ENCODE data around the gene ZSCAN23. TPM values are rescaled to one million over a fixed set of nuclear protein-coding genes. Genes with fewer than 3 reads are reported as not detected.

ZSCAN23 gene
- total and polyA plus RNA-seq, 7 donors = 0.08 to 0.75 (median 0.26) TPM; not detected in 1

- no peak for DNase-seq
- no peaks in the 10 kb centered on the region for H3K4me1 ChIP-seq
- no peaks in the 10 kb centered on the region for H3K9me3 ChIP-seq
- 26 to 31% (median 26%) methylated on average over 8 of the region's 8 CpGs for WGBS, 3 donors
- H3K36me3 ChIP-seq (ENCODE audit: insufficient read depth in 1 of 2, low read depth in 1 of 2) = no peaks in the 10 kb centered on the region
- ATAC-seq = no peak
- intact Hi-C loops (cut with DNase I) = no loop called here
- H3K27ac ChIP-seq = no peak overlapping the region
- TF ChIP-seq CTCF (IDR thresholded peaks at IDR 0.05) = no peak
- peaks cover 0 to 27% (median 3%) of the 10 kb centered on the region in 3 donors for H3K27me3 ChIP-seq (ENCODE audit: insufficient read depth in 3 of 3, low read length in 2 of 3)
- peak overlapping the region; percentile 74 for H3K4me3 ChIP-seq
These were observed 43.2 kb downstream of the ZSCAN23 start for GRCh38 chr6:28400122-28400451.

GRCh38 chr6:28399350-28400121 lies 43.8 kb downstream of the ZSCAN23 start, which contains the start of gene ZSCAN12:
Gene ZSCAN12 (minus strand): TSS chr6:28399747. CDS start chr6:28398405, 1,342 bp downstream.
- WGBS, 3 donors = 1% methylated on average over 49 of the region's 49 CpGs
- ATAC-seq (peak; percentile 49 to 92 (median 90)), DNase-seq (peak; percentile 84 to 85)
- H3K4me1 ChIP-seq = no peaks in the 10 kb centered on the region
- H3K27ac ChIP-seq = no peak within 1 kb of the TSS
- no peaks in the 10 kb centered on the region for H3K36me3 ChIP-seq (ENCODE audit: insufficient read depth in 1 of 2, low read depth in 1 of 2)
- H3K27me3 ChIP-seq (ENCODE audit: insufficient read depth in 3 of 3, low read length in 2 of 3) = peaks cover 0 to 27% (median 3%) of the 10 kb centered on the region in 3 donors
- peak; percentile 35 for TF ChIP-seq CTCF (IDR thresholded peaks at IDR 0.05)
- intact Hi-C loops (cut with DNase I) = no loop called here
- H3K9me3 ChIP-seq = no peaks in the 10 kb centered on the region
- peak within 1 kb of the TSS; percentile 74 for H3K4me3 ChIP-seq

GRCh38 chr6:28395918-28396317 lies 47.4 kb downstream of the ZSCAN23 start:
- H3K36me3 ChIP-seq (ENCODE audit: insufficient read depth in 1 of 2, low read depth in 1 of 2) = peaks cover 4 to 8% of the 10 kb centered on the region in 2 donors
- H3K27me3 ChIP-seq (ENCODE audit: insufficient read depth in 3 of 3, low read length in 2 of 3) = peaks cover 0 to 17% (median 0%) of the 10 kb centered on the region in 3 donors
- no peak overlapping the region for H3K27ac ChIP-seq
- intact Hi-C loops (cut with DNase I) = no loop called here
- DNase-seq = no peak
- no peak for ATAC-seq
- no peaks in the 10 kb centered on the region for H3K4me1 ChIP-seq
- WGBS, 3 donors = 93 to 98% (median 95%) methylated on average over 4 of the region's 4 CpGs
- no peak for TF ChIP-seq CTCF (IDR thresholded peaks at IDR 0.05)
- H3K4me3 ChIP-seq = no peak overlapping the region
- H3K9me3 ChIP-seq = no peaks in the 10 kb centered on the region

GRCh38 chr6:28393912-28394662 lies 49.2 kb downstream of the ZSCAN23 start:
- 74 to 92% (median 77%) methylated on average over 5 of the region's 5 CpGs for WGBS, 3 donors
- Histone ChIP-seq H3K36me3 (ENCODE audit: insufficient read depth in 1 of 2, low read depth in 1 of 2) (peaks cover 8 to 19% of the 10 kb centered on the region in 2 donors), H3K4me1 (no peaks in the 10 kb centered on the region), H3K27ac (no peak overlapping the region), H3K4me3 (no peak overlapping the region), H3K27me3 (ENCODE audit: insufficient read depth in 3 of 3, low read length in 2 of 3) (peaks cover 0 to 3% (median 0%) of the 10 kb centered on the region in 3 donors), H3K9me3 (no peaks in the 10 kb centered on the region)
- intact Hi-C loops (cut with DNase I) = no loop called here
- DNase-seq (no peak), ATAC-seq (no peak)
- TF ChIP-seq CTCF (IDR thresholded peaks at IDR 0.05) = no peak
